Peyer's patch (tissue), 4 donors: ENCODE measurements around the gene FBXW5. TPM values are rescaled to one million over a fixed set of nuclear protein-coding genes. Genes with fewer than 3 reads are reported as not detected.

Source experiments
- DNase-seq, 3 donors: peaks; one replicate each; pipeline ENCODE4 v3.0.0-alpha.2; 2017 to 2019
- H3K27ac ChIP-seq, 4 donors: fragments of 200-600 bp; sonication (generic); one replicate each; pipeline ENCODE4 v1.5.1; 2016 to 2019
- H3K27me3 ChIP-seq, 2 donors: fragments of 200-600 bp; sonication (generic); one replicate each; pipeline ENCODE4 v1.5.1; 2019
- H3K36me3 ChIP-seq, 3 donors: fragments of 200-600 bp; sonication (generic); one replicate each; pipeline ENCODE4 v1.5.1; 2016 to 2019
- H3K4me1 ChIP-seq, 4 donors: fragments of 200-600 bp; sonication (generic); one replicate each; pipeline ENCODE4 v1.5.1; 2016 to 2019
- H3K4me3 ChIP-seq, 4 donors: fragments of 200-600 bp; sonication (generic); 1 replicate in 3 of 4; 2 replicates in 1 of 4; pipeline ENCODE4 v1.5.1; 2016 to 2019; ENCODE audit warnings: mild to moderate bottlenecking in 1 of 4
- H3K9me3 ChIP-seq, 4 donors: fragments of 200-600 bp; sonication (generic); one replicate each; pipeline ENCODE4 v1.5.1; 2016 to 2019; ENCODE audit warnings: mild to moderate bottlenecking in 1 of 4
- POLR2A ChIP-seq, 2 donors: fragments of 450-650 bp; IDR thresholded peaks; one replicate each; pipeline ENCODE4 v1.5.1; 2017; ENCODE audit warnings: antibody characterized with exemption in 2 of 2, mild to moderate bottlenecking in 2 of 2, moderate library complexity in 2 of 2
- total RNA-seq, 4 donors: library from RNA; depleted of rRNA; stranded (reverse); fragments of >200 nt; gene quantifications; one replicate each; pipeline ENCODE4 v1.1.0, GENCODE V29; 2016
- TF ChIP-seq, protein P1 (sequence below), 6 experiments: fragments of 450-650 bp in 4 of 6; fragments of 200-600 bp in 2 of 6; sonication (generic) in 1 of 6; IDR thresholded peaks; one replicate each; pipeline ENCODE4 v1.5.1; 2017 to 2019; ENCODE audit warnings: antibody characterized with exemption in 6 of 6, mild to moderate bottlenecking in 3 of 6, moderate library complexity in 1 of 6

FBXW5 gene
- total RNA-seq, 4 donors from 2014 or later: 247 to 470 (median 336) TPM

DNA sequence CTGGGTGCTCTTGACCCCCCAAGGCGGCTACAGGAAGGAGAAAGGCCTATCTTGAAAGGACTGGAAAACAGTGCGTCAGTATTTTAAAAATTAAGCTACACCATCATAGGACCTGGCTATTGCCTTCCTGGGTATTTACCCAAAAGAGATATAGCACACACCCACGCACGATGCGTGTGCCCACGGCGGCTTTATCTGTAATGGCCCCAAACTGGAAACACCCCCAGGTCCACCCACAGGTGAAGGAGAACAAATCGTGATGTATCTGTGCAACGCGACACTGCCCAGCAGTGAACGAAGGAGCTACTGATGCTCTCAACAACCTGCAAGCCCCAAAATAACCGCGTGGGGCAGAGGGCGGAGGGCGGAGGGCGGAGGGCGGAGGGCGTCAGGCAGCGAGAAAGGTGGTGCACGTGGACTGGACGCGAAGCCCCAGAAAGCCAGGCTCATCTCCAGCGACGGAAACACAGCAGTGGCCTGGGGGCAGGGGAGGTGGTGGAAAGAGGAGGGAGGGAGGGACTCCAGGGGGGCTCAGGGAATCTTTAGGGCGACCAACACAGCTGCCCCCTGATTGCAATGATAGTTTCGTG, 20.4 kb upstream of the FBXW5 start:
- Histone ChIP-seq H3K4me1 (peaks cover 0 to 26% (median 0%) of the 10 kb centered on the region in 4 donors), H3K27ac (peak overlapping the region in 1 of 4 donors; percentile 5), H3K9me3 (no peaks in the 10 kb centered on the region), H3K27me3 (no peaks in the 10 kb centered on the region), H3K4me3 (no peak overlapping the region), H3K36me3 (no peaks in the 10 kb centered on the region)
- TF ChIP-seq POLR2A (IDR thresholded peaks at IDR 0.05): no peak
- TF ChIP-seq, protein P1, sequence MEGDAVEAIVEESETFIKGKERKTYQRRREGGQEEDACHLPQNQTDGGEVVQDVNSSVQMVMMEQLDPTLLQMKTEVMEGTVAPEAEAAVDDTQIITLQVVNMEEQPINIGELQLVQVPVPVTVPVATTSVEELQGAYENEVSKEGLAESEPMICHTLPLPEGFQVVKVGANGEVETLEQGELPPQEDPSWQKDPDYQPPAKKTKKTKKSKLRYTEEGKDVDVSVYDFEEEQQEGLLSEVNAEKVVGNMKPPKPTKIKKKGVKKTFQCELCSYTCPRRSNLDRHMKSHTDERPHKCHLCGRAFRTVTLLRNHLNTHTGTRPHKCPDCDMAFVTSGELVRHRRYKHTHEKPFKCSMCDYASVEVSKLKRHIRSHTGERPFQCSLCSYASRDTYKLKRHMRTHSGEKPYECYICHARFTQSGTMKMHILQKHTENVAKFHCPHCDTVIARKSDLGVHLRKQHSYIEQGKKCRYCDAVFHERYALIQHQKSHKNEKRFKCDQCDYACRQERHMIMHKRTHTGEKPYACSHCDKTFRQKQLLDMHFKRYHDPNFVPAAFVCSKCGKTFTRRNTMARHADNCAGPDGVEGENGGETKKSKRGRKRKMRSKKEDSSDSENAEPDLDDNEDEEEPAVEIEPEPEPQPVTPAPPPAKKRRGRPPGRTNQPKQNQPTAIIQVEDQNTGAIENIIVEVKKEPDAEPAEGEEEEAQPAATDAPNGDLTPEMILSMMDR (IDR thresholded peaks at IDR 0.05): no peak
- no peak for DNase-seq

DNA sequence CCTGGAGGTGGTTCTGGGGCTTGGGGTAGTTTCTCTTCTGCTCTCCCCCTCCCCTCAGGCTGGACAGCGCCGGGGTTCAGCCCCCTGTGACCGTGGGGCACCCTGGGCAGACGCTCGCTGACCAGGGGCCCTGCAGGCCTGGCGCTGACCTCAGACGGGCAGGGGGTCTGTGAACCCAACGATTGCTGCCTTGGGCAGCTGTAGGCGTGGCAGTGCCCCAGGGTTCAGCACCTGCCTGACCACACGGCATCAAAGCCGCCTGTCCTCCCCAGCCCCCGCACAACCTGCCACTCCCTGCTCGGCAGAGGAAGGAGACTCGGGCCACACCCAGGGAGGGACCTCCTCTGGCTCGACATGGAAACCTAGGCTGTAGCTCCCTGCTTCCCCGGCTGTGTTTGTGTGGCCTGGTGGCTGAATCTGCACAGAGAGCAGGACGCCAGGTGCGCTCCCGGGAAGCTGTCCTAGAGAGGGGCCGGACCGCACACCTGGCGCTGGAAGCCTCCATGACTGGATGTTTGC, 19.7 kb upstream of the FBXW5 start:
- peak overlapping the region in 1 of 4 donors; percentile 5 for H3K27ac ChIP-seq
- H3K4me3 ChIP-seq: no peak overlapping the region
- no peaks in the 10 kb centered on the region for H3K36me3 ChIP-seq
- TF ChIP-seq POLR2A (IDR thresholded peaks at IDR 0.05): no peak
- TF ChIP-seq, protein P1 (IDR thresholded peaks at IDR 0.05): no peak
- peak in 2 of 3 donors; percentile 62 to 70 for DNase-seq
- no peaks in the 10 kb centered on the region for H3K9me3 ChIP-seq
- peaks cover 0 to 26% (median 0%) of the 10 kb centered on the region in 4 donors for H3K4me1 ChIP-seq
- no peaks in the 10 kb centered on the region for H3K27me3 ChIP-seq

DNA sequence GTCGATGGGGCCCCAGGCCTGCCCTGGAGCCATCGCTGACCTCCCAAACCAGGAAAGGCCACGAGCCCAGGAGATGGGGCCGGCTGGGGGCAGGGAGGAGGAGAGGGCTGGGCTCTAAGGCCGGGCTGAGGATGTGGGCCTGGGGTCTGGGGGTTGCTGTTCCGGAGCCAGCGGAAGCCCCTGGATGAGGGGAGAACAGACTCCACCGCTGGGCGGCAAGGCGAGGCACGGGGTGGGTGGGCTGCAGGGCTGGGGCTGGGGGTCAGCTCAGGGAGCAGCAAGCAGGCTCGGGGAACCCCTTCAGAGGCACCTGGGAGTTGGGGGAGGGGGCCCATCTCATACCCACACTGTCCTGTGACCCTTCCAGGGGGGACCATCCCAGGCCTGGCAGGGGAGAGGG, 19.2 kb upstream of the FBXW5 start:
- H3K4me1 ChIP-seq: peaks cover 0 to 26% (median 0%) of the 10 kb centered on the region in 4 donors
- no peak for DNase-seq
- no peaks in the 10 kb centered on the region for H3K9me3 ChIP-seq
- H3K36me3 ChIP-seq: no peaks in the 10 kb centered on the region
- H3K27ac ChIP-seq: no peak overlapping the region
- TF ChIP-seq, protein P1 (IDR thresholded peaks at IDR 0.05): no peak
- no peak for TF ChIP-seq POLR2A (IDR thresholded peaks at IDR 0.05)
- no peak overlapping the region for H3K4me3 ChIP-seq
- no peaks in the 10 kb centered on the region for H3K27me3 ChIP-seq

DNA sequence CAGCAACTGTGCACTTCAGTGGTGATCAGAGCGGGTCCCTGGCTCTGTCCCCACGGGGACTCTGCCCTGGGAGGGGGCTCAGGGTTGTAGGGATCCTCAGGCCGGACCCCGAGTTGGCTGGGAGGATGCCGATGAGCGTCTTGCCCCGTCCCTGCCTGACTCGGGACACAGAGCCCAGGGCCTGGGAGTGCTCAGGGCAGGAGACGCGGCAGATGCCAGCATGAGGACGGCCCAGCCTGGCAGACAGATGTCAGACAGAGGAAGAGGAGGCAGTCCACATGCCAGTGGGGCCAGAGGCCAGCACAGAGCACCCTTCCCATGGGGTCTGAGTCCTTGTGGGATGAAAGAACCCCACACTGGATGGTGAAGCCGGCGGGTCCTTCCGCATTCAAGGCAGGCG, 18.8 kb upstream of the FBXW5 start:
- peaks cover 0 to 26% (median 0%) of the 10 kb centered on the region in 4 donors for H3K4me1 ChIP-seq
- no peak for DNase-seq
- no peak overlapping the region for H3K4me3 ChIP-seq
- no peaks in the 10 kb centered on the region for H3K36me3 ChIP-seq
- H3K27me3 ChIP-seq: no peaks in the 10 kb centered on the region
- no peak for TF ChIP-seq POLR2A (IDR thresholded peaks at IDR 0.05)
- TF ChIP-seq, protein P1 (IDR thresholded peaks at IDR 0.05): no peak
- H3K27ac ChIP-seq: no peak overlapping the region
- H3K9me3 ChIP-seq: no peaks in the 10 kb centered on the region

DNA sequence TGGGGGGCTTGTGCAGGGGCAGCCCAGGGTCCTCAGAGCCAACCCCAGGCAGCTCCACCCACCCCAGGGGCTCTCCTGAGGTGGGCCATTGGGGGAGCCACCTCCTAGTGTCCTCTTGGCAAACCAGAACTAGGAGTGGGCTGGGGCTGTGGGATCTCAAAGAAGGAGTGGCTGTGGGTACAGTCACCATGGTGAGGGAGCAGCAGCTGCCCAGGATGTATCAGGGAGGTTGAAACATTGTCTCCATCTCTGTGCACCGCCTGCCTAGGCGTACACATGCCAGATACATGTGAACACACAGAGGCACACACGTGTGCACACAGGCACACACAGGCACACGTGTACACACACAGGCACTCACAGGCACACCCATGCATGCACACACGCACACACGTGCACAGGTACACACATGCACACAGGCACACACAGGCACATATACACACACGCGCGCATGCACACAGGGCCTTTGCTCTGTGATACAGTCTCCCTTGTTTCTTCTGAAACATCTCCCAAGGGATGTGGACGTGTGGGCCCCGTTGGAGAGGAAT, 18.2 kb upstream of the FBXW5 start:
- Histone ChIP-seq H3K9me3 (no peaks in the 10 kb centered on the region), H3K36me3 (no peaks in the 10 kb centered on the region), H3K4me1 (peaks cover 0 to 26% (median 0%) of the 10 kb centered on the region in 4 donors), H3K27ac (no peak overlapping the region), H3K4me3 (no peak overlapping the region), H3K27me3 (no peaks in the 10 kb centered on the region)
- no peak for TF ChIP-seq POLR2A (IDR thresholded peaks at IDR 0.05)
- TF ChIP-seq, protein P1 (IDR thresholded peaks at IDR 0.05): no peak
- DNase-seq: no peak
